ENCODE data around the gene ACP1.
A peak's percentile ranks its signal among the peaks of the same experiment; 100 is the strongest.

Gene ACP1

GRCh38 chr2:289362-290089, 24.8 kb downstream of the ACP1 start:
- H3K27me3 ChIP-seq (replicated peaks; ENCODE audit: control insufficient read depth, insufficient read depth, low read length), result peaks cover 14% of the 10 kb centered on the region
- peak; percentile 31 for DNase-seq (ENCODE audit: low read depth)
- H3K9me3 ChIP-seq (ENCODE audit: control insufficient read depth, low read length), result no peaks in the 10 kb centered on the region
- no peaks in the 10 kb centered on the region for H3K36me3 ChIP-seq (ENCODE audit: control insufficient read depth, insufficient read depth, low read length, severe bottlenecking)
- H3K4me1 ChIP-seq (ENCODE audit: control insufficient read depth, insufficient read depth, low read length), result peaks cover 24% of the 10 kb centered on the region
- peak overlapping the region; percentile 86 for H3K4me3 ChIP-seq (ENCODE audit: low read length)
- H3K9ac ChIP-seq (ENCODE audit: low read length), result peak overlapping the region; percentile 46

- Histone ChIP-seq H3K9ac (ENCODE audit: low read length) (peak overlapping the region; percentile 46), H3K36me3 (ENCODE audit: control insufficient read depth, insufficient read depth, low read length, severe bottlenecking) (no peaks in the 10 kb centered on the region), H3K4me3 (ENCODE audit: low read length) (peak overlapping the region; percentile 86), H3K9me3 (ENCODE audit: control insufficient read depth, low read length) (no peaks in the 10 kb centered on the region), H3K27me3 (replicated peaks; ENCODE audit: control insufficient read depth, insufficient read depth, low read length) (peaks cover 18% of the 10 kb centered on the region), H3K4me1 (ENCODE audit: control insufficient read depth, insufficient read depth, low read length) (peaks cover 20% of the 10 kb centered on the region)
- peak; percentile 89 for DNase-seq (ENCODE audit: low read depth)
These were observed 25.5 kb downstream of the ACP1 start for GRCh38 chr2:290090-290722.

GRCh38 chr2:295090-295489, 30.3 kb downstream of the ACP1 start:
- Histone ChIP-seq H3K4me1 (ENCODE audit: control insufficient read depth, insufficient read depth, low read length) (no peaks in the 10 kb centered on the region), H3K9ac (ENCODE audit: low read length) (no peak overlapping the region), H3K27me3 (replicated peaks; ENCODE audit: control insufficient read depth, insufficient read depth, low read length) (peaks cover 30% of the 10 kb centered on the region), H3K4me3 (ENCODE audit: low read length) (no peak overlapping the region), H3K36me3 (ENCODE audit: control insufficient read depth, insufficient read depth, low read length, severe bottlenecking) (no peaks in the 10 kb centered on the region), H3K9me3 (ENCODE audit: control insufficient read depth, low read length) (no peaks in the 10 kb centered on the region)
- DNase-seq (ENCODE audit: low read depth), result no peak

- no peaks in the 10 kb centered on the region for H3K36me3 ChIP-seq (ENCODE audit: control insufficient read depth, insufficient read depth, low read length, severe bottlenecking)
- H3K27me3 ChIP-seq (replicated peaks; ENCODE audit: control insufficient read depth, insufficient read depth, low read length), result peaks cover 26% of the 10 kb centered on the region
- no peak overlapping the region for H3K4me3 ChIP-seq (ENCODE audit: low read length)
- no peaks in the 10 kb centered on the region for H3K9me3 ChIP-seq (ENCODE audit: control insufficient read depth, low read length)
- no peak overlapping the region for H3K9ac ChIP-seq (ENCODE audit: low read length)
- DNase-seq (ENCODE audit: low read depth), result no peak
- H3K4me1 ChIP-seq (ENCODE audit: control insufficient read depth, insufficient read depth, low read length), result no peaks in the 10 kb centered on the region
These were observed 31.6 kb downstream of the ACP1 start for GRCh38 chr2:296354-296753.

- no peak overlapping the region for H3K9ac ChIP-seq (ENCODE audit: low read length)
- H3K4me1 ChIP-seq (ENCODE audit: control insufficient read depth, insufficient read depth, low read length), result no peaks in the 10 kb centered on the region
- no peak for DNase-seq (ENCODE audit: low read depth)
- H3K27me3 ChIP-seq (replicated peaks; ENCODE audit: control insufficient read depth, insufficient read depth, low read length), result peaks cover 6% of the 10 kb centered on the region
- peaks cover 11% of the 10 kb centered on the region for H3K9me3 ChIP-seq (ENCODE audit: control insufficient read depth, low read length)
- H3K36me3 ChIP-seq (ENCODE audit: control insufficient read depth, insufficient read depth, low read length, severe bottlenecking), result no peaks in the 10 kb centered on the region
- no peak overlapping the region for H3K4me3 ChIP-seq (ENCODE audit: low read length)
These were observed 40.6 kb downstream of the ACP1 start for GRCh38 chr2:305366-305765.

- Histone ChIP-seq H3K9me3 (ENCODE audit: control insufficient read depth, low read length) (no peaks in the 10 kb centered on the region), H3K4me1 (ENCODE audit: control insufficient read depth, insufficient read depth, low read length) (no peaks in the 10 kb centered on the region), H3K27me3 (replicated peaks; ENCODE audit: control insufficient read depth, insufficient read depth, low read length) (peaks cover 11% of the 10 kb centered on the region), H3K36me3 (ENCODE audit: control insufficient read depth, insufficient read depth, low read length, severe bottlenecking) (no peaks in the 10 kb centered on the region), H3K9ac (ENCODE audit: low read length) (no peak overlapping the region), H3K4me3 (ENCODE audit: low read length) (no peak overlapping the region)
- DNase-seq (ENCODE audit: low read depth), result no peak
These were observed 44.6 kb downstream of the ACP1 start for GRCh38 chr2:309148-309953.

- peaks cover 11% of the 10 kb centered on the region for H3K27me3 ChIP-seq (replicated peaks; ENCODE audit: control insufficient read depth, insufficient read depth, low read length)
- H3K4me1 ChIP-seq (ENCODE audit: control insufficient read depth, insufficient read depth, low read length), result no peaks in the 10 kb centered on the region
- DNase-seq (ENCODE audit: low read depth), result no peak
- no peaks in the 10 kb centered on the region for H3K9me3 ChIP-seq (ENCODE audit: control insufficient read depth, low read length)
- H3K36me3 ChIP-seq (ENCODE audit: control insufficient read depth, insufficient read depth, low read length, severe bottlenecking), result no peaks in the 10 kb centered on the region
- H3K4me3 ChIP-seq (ENCODE audit: low read length), result no peak overlapping the region
- H3K9ac ChIP-seq (ENCODE audit: low read length), result no peak overlapping the region
These were observed 45.3 kb downstream of the ACP1 start for GRCh38 chr2:309954-310510.

GRCh38 chr2:310994-311393, 46.2 kb downstream of the ACP1 start:
- Histone ChIP-seq H3K27me3 (replicated peaks; ENCODE audit: control insufficient read depth, insufficient read depth, low read length) (peaks cover 11% of the 10 kb centered on the region), H3K9me3 (ENCODE audit: control insufficient read depth, low read length) (no peaks in the 10 kb centered on the region), H3K9ac (ENCODE audit: low read length) (no peak overlapping the region), H3K36me3 (ENCODE audit: control insufficient read depth, insufficient read depth, low read length, severe bottlenecking) (no peaks in the 10 kb centered on the region), H3K4me1 (ENCODE audit: control insufficient read depth, insufficient read depth, low read length) (no peaks in the 10 kb centered on the region), H3K4me3 (ENCODE audit: low read length) (no peak overlapping the region)
- no peak for DNase-seq (ENCODE audit: low read depth)

GRCh38 chr2:313991-314390, 49.2 kb downstream of the ACP1 start:
- no peak for DNase-seq (ENCODE audit: low read depth)
- no peaks in the 10 kb centered on the region for H3K36me3 ChIP-seq (ENCODE audit: control insufficient read depth, insufficient read depth, low read length, severe bottlenecking)
- no peaks in the 10 kb centered on the region for H3K9me3 ChIP-seq (ENCODE audit: control insufficient read depth, low read length)
- peaks cover 11% of the 10 kb centered on the region for H3K27me3 ChIP-seq (replicated peaks; ENCODE audit: control insufficient read depth, insufficient read depth, low read length)
- H3K4me1 ChIP-seq (ENCODE audit: control insufficient read depth, insufficient read depth, low read length), result peaks cover 6% of the 10 kb centered on the region
- no peak overlapping the region for H3K9ac ChIP-seq (ENCODE audit: low read length)
- no peak overlapping the region for H3K4me3 ChIP-seq (ENCODE audit: low read length)

GRCh38 chr2:314561-315336, 50.0 kb downstream of the ACP1 start:
- Histone ChIP-seq H3K27me3 (replicated peaks; ENCODE audit: control insufficient read depth, insufficient read depth, low read length) (peaks cover 9% of the 10 kb centered on the region), H3K9ac (ENCODE audit: low read length) (no peak overlapping the region), H3K4me1 (ENCODE audit: control insufficient read depth, insufficient read depth, low read length) (peaks cover 6% of the 10 kb centered on the region), H3K9me3 (ENCODE audit: control insufficient read depth, low read length) (no peaks in the 10 kb centered on the region), H3K4me3 (ENCODE audit: low read length) (no peak overlapping the region), H3K36me3 (ENCODE audit: control insufficient read depth, insufficient read depth, low read length, severe bottlenecking) (no peaks in the 10 kb centered on the region)
- no peak for DNase-seq (ENCODE audit: low read depth)
